ENCODE measurements around the gene TXLNG. TPM values are rescaled to one million over a fixed set of nuclear protein-coding genes. Genes with fewer than 3 reads are reported as not detected.

The TXLNG gene
- total RNA-seq, 4 donors from 2014 or later = 6.4 to 14.9 (median 10.9) TPM

- no peak for TF ChIP-seq CTCF (IDR thresholded peaks at IDR 0.05)
- no peak for TF ChIP-seq POLR2A (IDR thresholded peaks at IDR 0.05)
- intact Hi-C loops (cut with DNase I) = no loop called here
- Histone ChIP-seq H3K4me1 (no peaks in the 10 kb centered on the region), H3K36me3 (peaks cover 3 to 34% (median 14%) of the 10 kb centered on the region in 3 donors), H3K4me3 (no peak overlapping the region), H3K27me3 (no peaks in the 10 kb centered on the region), H3K27ac (no peak overlapping the region), H3K9me3 (no peaks in the 10 kb centered on the region)
- WGBS, 2 donors = 80% methylated on average over 1 of the region's 1 CpG
- DNase-seq = no peak
These were observed 23.7 kb upstream of the TXLNG start for GRCh38 chrX:16762579-16762978.

- no peaks in the 10 kb centered on the region for H3K9me3 ChIP-seq
- TF ChIP-seq POLR2A (IDR thresholded peaks at IDR 0.05) (no peak), CTCF (IDR thresholded peaks at IDR 0.05) (no peak)
- no peaks in the 10 kb centered on the region for H3K4me1 ChIP-seq
- WGBS, 2 donors = 55 to 100% methylated on average over 2 of the region's 2 CpGs
- H3K27me3 ChIP-seq = no peaks in the 10 kb centered on the region
- DNase-seq = no peak
- H3K27ac ChIP-seq = no peak overlapping the region
- H3K36me3 ChIP-seq = peaks cover 0 to 5% (median 2%) of the 10 kb centered on the region in 3 donors
- H3K4me3 ChIP-seq = no peak overlapping the region
- intact Hi-C loops (cut with DNase I) = no loop called here
These were observed 20.7 kb upstream of the TXLNG start for GRCh38 chrX:16765594-16765993.

- Histone ChIP-seq H3K36me3 (no peaks in the 10 kb centered on the region), H3K27ac (no peak overlapping the region), H3K4me3 (no peak overlapping the region), H3K9me3 (no peaks in the 10 kb centered on the region), H3K27me3 (no peaks in the 10 kb centered on the region), H3K4me1 (no peaks in the 10 kb centered on the region)
- whole genome bisulfite sequencing, 2 donors = 51 to 68% methylated on average over 2 of the region's 2 CpGs
- TF ChIP-seq POLR2A (IDR thresholded peaks at IDR 0.05) (no peak), CTCF (IDR thresholded peaks at IDR 0.05) (no peak)
- no peak for DNase-seq
- intact Hi-C loops (cut with DNase I) = no loop called here
These were observed 15.2 kb upstream of the TXLNG start for GRCh38 chrX:16770970-16771482.

- no peak for DNase-seq
- WGBS, 2 donors = 35 to 46% methylated on average over 16 of the region's 16 CpGs
- Histone ChIP-seq H3K9me3 (no peaks in the 10 kb centered on the region), H3K27ac (peak overlapping the region in 1 of 4 donors; percentile 21), H3K36me3 (no peaks in the 10 kb centered on the region), H3K4me1 (no peaks in the 10 kb centered on the region), H3K27me3 (no peaks in the 10 kb centered on the region), H3K4me3 (no peak overlapping the region)
- intact Hi-C loops (cut with DNase I) = no loop called here
- TF ChIP-seq CTCF (IDR thresholded peaks at IDR 0.05) (no peak), POLR2A (IDR thresholded peaks at IDR 0.05) (peak in 1 of 4 donors; percentile 14)
These were observed 14.5 kb upstream of the TXLNG start for GRCh38 chrX:16771483-16772398.

- no peak for TF ChIP-seq POLR2A (IDR thresholded peaks at IDR 0.05)
- TF ChIP-seq CTCF (IDR thresholded peaks at IDR 0.05) = no peak
- DNase-seq = no peak
- Histone ChIP-seq H3K36me3 (no peaks in the 10 kb centered on the region), H3K4me3 (no peak overlapping the region), H3K27ac (no peak overlapping the region), H3K9me3 (no peaks in the 10 kb centered on the region), H3K27me3 (no peaks in the 10 kb centered on the region), H3K4me1 (no peaks in the 10 kb centered on the region)
- intact Hi-C loops (cut with DNase I) = no loop called here
- 83 to 92% methylated on average over 4 to 6 of the region's 6 CpGs for WGBS, 2 donors
These were observed 13.8 kb upstream of the TXLNG start for GRCh38 chrX:16772460-16772859.
